GM21825 (cell line): ENCODE results near the gene UBXN2A.
"Not testable (repeated sequence)": the region's sequence is repeated elsewhere in the genome, so short reads cannot be mapped to it uniquely, and the experiment has no call there.

Experiments
- ATAC-seq: cut with Tn5 transposase; IDR thresholded peaks from one replicate; pipeline ENCODE4 v1.9.1; 2021; ENCODE audit warnings: mild to moderate bottlenecking, moderate library complexity; ENCODE audit not compliant: unreplicated experiment

UBXN2A gene

DNA sequence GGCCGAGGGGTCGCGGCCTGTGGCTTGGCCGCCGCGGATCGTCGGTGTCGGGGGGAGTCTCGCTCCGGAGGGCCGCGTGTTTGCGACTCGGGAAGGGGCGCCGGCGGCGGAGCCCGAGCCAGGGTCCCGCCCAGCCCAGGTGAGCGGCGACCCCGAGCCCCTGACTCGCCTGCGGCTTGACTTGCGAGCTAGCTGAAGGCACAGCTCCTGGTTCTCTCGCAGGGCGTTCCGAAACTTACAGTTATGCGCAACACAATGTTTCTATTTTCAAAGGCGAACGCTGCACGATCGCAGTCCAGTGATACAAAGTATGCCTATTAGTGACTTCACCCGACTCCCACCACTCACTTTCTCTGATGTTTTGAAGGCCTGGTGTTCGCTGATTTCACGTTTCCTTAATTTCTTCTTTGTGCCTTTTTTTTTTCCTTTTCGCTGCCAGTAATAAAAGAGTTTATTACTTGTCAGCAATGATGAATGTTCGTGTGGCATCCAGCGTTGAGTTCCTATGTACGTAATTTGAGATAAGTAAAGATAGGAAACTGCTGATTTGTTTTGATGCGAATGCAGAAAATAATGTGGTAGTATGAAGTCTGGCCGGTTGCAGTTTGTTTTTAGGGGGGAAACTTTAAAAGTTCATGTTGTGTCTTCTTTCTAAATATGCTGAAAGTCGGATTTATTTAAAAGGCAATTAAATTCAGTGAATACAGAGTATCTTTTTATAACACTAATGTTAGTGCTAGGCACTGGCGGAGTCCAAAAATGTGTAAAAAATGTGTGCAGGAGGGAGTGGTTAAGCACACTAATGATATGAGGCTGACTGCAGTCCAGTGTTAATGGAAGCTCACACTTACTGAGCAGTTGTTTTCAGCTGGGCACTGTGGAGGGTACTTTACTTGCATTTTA, 706 bp downstream of the UBXN2A start:
- ATAC-seq, result peak; percentile 53

DNA sequence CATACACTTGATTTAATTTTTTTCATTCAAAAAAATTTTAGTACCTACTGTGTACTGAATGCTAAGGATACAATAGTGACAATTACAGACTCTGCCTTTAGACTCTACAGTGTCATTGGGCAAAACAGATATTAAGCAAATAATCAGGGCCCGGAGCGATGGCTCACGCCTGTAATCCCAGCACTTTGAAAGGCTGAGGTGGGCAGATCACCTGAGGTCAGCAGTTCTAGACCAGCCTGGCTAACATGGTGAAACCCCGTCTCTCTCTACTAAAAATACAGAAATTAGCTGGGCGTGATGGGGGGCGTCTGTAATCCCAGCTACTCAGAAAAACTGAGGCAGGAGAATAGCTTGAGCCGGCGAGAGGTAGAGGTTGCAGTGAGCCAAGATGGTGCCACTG, 1.4 kb downstream of the UBXN2A start:
- no peak for ATAC-seq

DNA sequence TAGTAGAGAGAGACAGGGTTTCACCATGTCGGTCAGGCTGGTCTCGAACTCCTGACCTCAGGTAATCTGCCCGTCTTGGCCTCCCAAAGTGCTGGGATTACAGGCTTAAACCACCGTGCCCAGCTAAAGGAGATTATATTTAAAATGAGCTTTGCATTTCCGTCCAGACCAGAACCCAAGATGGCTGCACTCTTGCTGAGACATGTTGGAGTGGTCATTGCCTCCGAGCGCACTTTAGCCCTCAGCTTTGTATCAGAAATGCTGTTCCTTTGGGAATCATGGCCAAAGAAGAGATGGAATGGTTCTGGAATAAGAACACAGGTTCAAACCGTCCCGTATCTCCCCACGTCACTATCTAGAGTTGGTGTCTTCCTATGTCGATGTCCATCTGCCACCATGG, 3.4 kb downstream of the UBXN2A start:
- no peak for ATAC-seq

GRCh38 chr2:23944527-23944926, 4.3 kb downstream of the UBXN2A start:
- no peak for ATAC-seq

DNA sequence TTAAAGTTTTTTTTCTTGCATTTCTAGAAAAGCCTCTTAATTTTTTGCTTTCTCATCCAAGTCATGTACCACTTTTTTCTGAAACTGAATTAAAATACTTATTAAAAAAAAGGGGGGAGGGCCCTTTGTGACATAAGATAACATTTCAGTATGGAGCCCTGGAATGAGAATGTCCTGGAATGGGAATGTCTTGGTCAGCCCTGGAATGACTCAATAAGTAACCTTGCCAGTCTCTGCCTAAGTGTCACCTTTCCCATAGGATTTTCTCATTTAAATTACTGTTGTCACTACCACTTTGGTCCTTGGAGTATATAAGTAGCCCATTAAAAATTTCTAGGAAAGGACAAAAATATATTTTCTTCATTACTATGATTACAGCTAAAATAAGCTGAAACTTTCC, 4.7 kb downstream of the UBXN2A start:
- ATAC-seq, result no peak

GRCh38 chr2:23947350-23947749, 7.1 kb downstream of the UBXN2A start:
- ATAC-seq, result no peak

GRCh38 chr2:23952558-23952957, 12.3 kb downstream of the UBXN2A start:
- ATAC-seq, result not testable (repeated sequence)

DNA sequence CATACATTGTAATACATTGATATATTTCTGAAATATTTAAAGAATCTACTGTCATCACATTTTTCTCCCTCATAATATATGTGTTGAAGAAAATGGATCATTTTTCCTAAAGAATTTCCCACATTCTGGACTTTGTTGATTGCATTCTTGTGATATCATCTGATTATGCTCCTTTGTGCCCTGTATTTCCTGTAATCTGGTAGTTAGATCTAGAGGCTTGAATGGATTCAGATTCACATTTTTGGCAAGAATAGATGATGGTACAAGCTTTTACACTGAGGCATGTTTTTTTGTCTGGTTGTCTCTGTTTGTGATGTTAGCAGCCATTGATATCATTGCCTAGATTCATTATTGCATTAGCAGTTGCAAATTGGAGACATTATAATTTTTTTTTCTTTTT, 13.4 kb downstream of the UBXN2A start:
- no peak for ATAC-seq

GRCh38 chr2:23954325-23955014, 14.2 kb downstream of the UBXN2A start:
- ATAC-seq, result no peak

DNA sequence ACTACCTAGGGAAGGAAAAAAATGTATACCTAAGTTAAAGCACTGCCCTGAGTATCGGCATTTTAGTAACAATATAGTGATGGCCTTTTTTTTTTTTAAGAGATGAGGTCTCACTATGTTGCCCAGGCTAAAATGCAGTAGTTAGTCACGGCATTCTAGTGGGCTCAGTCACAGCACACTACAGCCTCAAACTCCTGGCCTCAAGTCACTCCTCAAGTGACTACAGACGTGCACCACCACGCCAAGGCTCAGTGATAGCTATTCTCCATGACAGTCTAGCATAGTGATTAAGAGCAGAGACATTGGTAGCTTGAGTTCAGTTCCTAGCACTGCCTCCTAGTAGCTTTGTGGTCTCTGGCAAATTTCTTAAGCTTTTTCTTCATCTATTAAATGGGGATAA, 27.6 kb downstream of the UBXN2A start:
- ATAC-seq, result no peak

GRCh38 chr2:23976883-23977282, 36.6 kb downstream of the UBXN2A start:
- no peak for ATAC-seq

GRCh38 chr2:23988371-23988770, 48.1 kb downstream of the UBXN2A start:
- no peak for ATAC-seq

DNA sequence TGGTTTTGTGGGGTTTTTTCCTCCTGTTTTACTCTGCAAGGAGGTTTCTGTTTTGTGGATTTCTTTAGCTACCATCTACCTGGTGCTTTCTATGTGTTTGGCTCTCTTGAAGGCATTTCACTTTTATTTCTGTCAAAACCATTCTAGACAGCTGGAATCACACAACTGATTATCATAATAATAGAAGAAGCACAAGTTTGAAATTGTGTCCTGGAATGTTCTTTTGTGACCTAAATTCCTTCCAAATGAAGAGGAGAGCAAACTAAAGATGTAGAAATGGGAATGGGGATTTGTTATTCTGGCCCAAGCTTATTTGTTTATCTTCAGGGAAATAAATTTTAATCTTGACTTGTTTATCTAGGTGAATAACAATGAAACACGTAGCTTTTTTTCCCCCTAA, 52.7 kb downstream of the UBXN2A start:
- no peak for ATAC-seq

- no peak for ATAC-seq
These were observed 53.5 kb downstream of the UBXN2A start for GRCh38 chr2:23993736-23994269.

DNA sequence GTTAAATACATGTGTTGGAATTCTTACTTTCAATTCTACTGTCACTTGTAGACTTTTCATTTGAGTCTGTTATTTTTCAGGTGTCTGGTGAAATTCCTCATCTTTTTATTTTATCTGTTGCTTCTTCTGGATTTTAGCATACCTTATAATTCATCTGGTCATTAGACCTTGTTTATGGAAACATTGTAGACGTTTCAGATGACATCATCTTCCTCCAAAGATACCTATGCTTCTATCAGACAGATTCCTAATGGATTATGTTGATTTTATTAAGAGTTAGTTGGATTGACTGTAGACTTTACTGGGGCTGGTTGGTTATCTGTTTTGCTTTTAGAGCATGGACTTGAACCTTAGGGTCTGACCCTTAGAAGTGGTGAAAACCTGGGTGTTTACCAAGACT, 54.3 kb downstream of the UBXN2A start:
- ATAC-seq, result no peak

GRCh38 chr2:24007693-24008092, 67.4 kb downstream of the UBXN2A start:
- no peak for ATAC-seq

DNA sequence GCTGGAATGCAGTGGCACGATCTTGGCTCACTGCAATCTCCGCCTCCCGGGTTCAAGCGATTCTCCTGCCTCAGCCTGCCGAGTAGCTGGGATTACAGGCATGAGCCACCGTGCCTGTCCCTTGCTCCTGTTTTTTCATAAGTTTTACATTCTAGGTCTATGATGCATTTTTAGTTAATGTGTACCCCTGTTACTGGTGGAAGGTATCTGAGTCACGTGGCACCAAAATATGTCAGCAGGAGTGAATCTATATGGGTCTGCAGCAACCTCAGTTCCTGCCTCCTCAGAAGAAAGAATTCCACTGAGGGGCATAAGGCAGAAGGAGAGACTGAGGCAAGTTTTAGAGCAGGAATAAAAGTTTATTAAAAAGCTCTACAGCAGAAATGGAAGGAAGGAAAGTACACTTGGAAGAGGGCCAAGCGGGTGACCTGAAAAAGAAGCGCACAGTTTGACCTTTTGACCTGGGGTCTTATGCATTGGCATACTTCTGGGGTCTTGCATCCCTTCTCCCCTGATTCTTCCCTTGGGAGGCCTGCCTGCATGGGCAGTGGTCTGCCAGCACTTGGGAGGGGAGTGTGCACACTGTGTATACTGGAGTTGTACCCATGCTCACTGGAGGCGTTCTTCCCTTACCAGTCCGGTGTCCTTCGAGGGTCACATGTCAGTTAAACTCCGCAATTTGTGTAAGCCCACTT, 68.6 kb downstream of the UBXN2A start:
- no peak for ATAC-seq

- no peak for ATAC-seq
These were observed 69.1 kb downstream of the UBXN2A start for GRCh38 chr2:24009367-24009679.

DNA sequence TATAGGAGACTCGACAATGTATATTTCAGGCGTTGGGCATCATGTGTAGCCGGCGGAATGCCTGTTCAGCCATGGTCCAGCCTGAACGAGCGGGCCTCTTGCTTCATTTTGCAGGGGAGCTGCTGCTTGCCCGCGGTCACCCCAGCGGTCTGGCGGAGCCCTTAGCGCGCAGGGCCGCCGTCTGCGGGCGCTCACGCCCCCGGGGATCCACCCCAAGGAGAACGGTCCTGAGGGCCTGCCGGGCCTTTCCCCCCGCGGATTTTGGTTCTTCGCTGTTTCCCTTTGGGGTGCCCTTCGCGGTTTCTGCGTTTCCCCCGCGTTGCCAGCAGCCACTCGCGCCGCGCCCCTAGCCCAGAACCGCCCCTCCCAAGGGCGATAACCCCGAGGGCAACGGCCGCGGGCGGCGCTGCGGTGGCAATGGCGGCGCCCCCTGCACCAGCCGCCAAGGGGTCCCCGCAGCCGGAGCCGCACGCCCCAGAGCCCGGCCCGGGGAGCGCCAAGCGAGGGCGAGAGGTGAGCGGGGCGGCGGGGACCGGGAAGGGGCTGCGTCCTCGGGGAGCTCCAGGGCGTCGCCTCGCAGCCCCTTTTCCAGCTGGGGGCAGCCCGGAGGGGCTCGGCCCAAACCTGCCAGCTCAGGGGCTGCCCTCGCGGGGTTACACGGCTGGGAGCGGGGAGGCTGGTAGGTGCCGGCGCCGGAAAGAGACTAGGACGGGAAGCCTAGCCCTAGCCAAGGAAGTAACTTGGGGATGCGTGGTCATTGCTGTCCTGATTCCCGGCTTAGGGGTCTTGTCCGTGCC, 69.6 kb downstream of the UBXN2A start, which contains the start of gene MFSD2B:
Gene MFSD2B (plus strand): TSS at position 406 of the 797 bp plus-strand sequence. CDS start 12 bp downstream, at position 418.
- ATAC-seq, result no peak

GRCh38 chr2:24010477-24011249, 70.4 kb downstream of the UBXN2A start:
- ATAC-seq, result no peak
